HFFc6 (cell line): ENCODE data around the gene CYP27A1. TPM values are rescaled to one million over a fixed set of nuclear protein-coding genes. Genes with fewer than 3 reads are reported as not detected.
"Not testable (repeated sequence)": the region's sequence is repeated elsewhere in the genome, so short reads cannot be mapped to it uniquely, and the experiment has no call there.

Source experiments
- DNase-seq: peaks from one replicate; pipeline ENCODE4 v3.0.0-alpha.2; 2018
- H3K27ac Mint-ChIP-seq: 2 replicates; pipeline ENCODE4 v1.8.0; 2020; ENCODE audit warnings: mild to moderate bottlenecking, mixed read lengths
- H3K27me3 Mint-ChIP-seq: 2 replicates; pipeline ENCODE4 v1.8.0; 2021; ENCODE audit warnings: mild to moderate bottlenecking, moderate library complexity, mixed read lengths; ENCODE audit not compliant: insufficient read depth
- H3K36me3 Mint-ChIP-seq: 2 replicates; pipeline ENCODE4 v1.8.0; 2021; ENCODE audit warnings: low read depth, mixed read lengths
- H3K4me1 Mint-ChIP-seq: 2 replicates; pipeline ENCODE4 v1.8.0; 2020; ENCODE audit warnings: low read depth, mixed read lengths
- H3K4me3 Mint-ChIP-seq: 2 replicates; pipeline ENCODE4 v1.8.0; 2020; ENCODE audit warnings: mild to moderate bottlenecking, moderate library complexity, mixed read lengths
- H3K9me3 Mint-ChIP-seq: 2 replicates; pipeline ENCODE4 v1.8.0; 2020; ENCODE audit warnings: mild to moderate bottlenecking, mixed read lengths
- total RNA-seq, 6 experiments: library from RNA; stranded (reverse); fragmentation: NEBNext Ultra II Directional; extraction: Animal tissue kit (Norgen Biotek cat#: 25700); gene quantifications; 2 replicates in 1 of 6; 3 replicates in 5 of 6; pipeline ENCODE4 v1.2.3, GENCODE V29; 2021
- TF ChIP-seq, protein P1 (sequence below): fragments of 200-600 bp; sonication (generic); IDR thresholded peaks from 2 replicates; pipeline ENCODE4 v1.5.0; 2021; ENCODE audit warnings: antibody characterized with exemption, mild to moderate bottlenecking

CYP27A1 gene
- total RNA-seq, 6 experiments from 2014 or later: 0.18 to 0.26 (median 0.21) TPM; not detected in 2

DNA sequence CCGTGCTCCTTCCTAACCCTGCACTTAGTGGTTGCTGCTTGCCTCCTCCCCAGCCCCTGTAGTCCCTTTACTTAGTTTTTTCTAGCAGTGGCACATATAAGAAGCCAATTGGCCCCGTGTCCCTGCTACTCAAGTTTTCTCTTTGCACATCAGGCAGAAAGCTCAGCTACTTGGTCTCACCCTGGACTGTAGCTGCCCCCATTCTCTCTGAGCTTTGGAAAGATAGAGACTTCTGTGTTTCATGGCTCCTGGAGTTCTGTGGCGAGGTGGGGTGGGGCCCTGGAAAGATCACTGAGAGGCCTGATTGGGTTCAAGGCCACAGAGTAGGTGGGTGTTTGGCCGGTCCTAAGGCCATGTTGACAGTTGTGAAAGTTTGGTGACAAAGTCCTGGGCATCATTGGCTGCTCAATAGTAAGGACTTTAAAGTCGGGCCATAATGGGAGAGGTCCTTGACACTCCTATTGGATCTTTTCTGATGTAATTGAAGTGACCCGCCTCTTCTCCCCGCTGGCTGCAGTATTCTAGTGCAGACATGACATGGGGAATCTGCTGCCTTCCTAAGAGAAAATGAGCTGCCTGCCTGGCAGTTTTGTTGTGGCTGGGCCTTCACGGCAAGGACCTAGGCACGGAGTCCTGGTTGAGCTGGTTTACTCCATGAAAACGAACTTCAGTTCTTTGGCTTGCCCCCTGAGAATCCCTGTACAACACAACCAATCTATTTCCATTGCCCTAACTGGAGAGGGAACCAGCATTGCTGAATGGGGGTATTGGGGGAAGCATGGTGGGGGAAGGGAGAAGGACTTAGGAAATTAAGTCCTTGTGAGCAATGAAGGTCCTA is 26.2 kb upstream of the CYP27A1 start:
- H3K27me3 Mint-ChIP-seq: peaks cover 2% of the 10 kb centered on the region
- no peaks in the 10 kb centered on the region for H3K9me3 Mint-ChIP-seq
- peaks cover 23% of the 10 kb centered on the region for H3K36me3 Mint-ChIP-seq
- H3K4me3 Mint-ChIP-seq: no peak overlapping the region
- DNase-seq: no peak
- no peak overlapping the region for H3K27ac Mint-ChIP-seq
- TF ChIP-seq, protein P1, sequence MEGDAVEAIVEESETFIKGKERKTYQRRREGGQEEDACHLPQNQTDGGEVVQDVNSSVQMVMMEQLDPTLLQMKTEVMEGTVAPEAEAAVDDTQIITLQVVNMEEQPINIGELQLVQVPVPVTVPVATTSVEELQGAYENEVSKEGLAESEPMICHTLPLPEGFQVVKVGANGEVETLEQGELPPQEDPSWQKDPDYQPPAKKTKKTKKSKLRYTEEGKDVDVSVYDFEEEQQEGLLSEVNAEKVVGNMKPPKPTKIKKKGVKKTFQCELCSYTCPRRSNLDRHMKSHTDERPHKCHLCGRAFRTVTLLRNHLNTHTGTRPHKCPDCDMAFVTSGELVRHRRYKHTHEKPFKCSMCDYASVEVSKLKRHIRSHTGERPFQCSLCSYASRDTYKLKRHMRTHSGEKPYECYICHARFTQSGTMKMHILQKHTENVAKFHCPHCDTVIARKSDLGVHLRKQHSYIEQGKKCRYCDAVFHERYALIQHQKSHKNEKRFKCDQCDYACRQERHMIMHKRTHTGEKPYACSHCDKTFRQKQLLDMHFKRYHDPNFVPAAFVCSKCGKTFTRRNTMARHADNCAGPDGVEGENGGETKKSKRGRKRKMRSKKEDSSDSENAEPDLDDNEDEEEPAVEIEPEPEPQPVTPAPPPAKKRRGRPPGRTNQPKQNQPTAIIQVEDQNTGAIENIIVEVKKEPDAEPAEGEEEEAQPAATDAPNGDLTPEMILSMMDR: no peak
- no peaks in the 10 kb centered on the region for H3K4me1 Mint-ChIP-seq

DNA sequence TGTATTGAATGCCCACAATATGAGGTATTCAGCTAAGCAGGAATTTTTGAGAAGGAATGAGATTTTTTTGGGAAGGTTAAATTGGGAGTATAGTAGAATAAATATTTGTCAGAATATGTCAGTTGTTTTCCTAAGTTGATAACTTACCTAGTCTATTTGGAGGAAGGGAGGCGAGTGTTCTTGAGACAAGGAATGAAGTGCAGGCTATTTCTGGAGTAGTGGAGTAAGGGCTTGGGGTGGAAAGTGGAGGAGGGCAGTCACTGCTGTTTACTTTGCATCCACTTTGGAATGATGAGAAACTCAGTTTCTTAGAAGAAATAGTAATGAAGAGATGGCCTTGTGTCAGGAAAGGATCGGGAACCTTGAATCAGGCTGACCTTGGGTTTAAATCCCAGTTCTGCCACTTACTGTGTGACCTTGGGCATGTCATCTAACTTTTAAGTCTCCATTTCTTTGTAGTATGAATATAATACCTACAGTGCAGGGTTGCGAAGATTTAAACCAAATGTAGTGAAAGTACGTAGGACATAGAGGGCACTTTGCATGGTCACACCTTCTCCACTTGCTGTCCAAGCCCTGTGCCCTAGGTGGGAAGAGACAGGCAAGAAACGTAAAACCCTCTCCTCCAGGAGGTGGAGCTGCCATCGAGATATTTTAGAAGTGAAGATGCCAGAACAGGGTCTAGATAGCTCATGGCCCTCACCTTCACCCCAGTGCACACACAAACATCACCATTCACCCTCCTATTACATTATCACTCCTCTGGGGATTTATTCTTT is 25.2 kb upstream of the CYP27A1 start:
- DNase-seq: no peak
- Mint-ChIP-seq H3K4me1 (no peaks in the 10 kb centered on the region), H3K4me3 (no peak overlapping the region), H3K36me3 (peaks cover 23% of the 10 kb centered on the region; the same call in 1 of the 2 replicates), H3K27ac (no peak overlapping the region), H3K27me3 (peaks cover 2% of the 10 kb centered on the region), H3K9me3 (no peaks in the 10 kb centered on the region)
- TF ChIP-seq, protein P1: no peak

DNA sequence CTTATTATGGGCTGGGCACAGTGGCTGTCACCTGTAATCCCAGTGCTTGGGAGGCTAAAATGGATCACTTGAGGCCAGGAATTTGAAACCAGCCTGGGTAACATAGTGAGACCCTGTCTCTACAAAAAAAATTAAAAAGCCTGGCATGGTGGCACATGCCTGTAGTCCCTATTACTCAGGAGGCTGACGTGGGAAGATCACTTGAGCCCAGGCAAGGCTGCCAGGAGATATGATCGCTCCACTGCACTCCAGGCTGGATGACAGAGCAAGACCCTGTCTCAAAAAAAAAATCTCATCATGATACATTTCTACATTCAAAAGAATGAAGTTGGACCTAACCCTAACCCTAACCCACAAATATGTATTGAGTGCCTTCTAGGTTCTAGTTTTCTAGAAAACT is 20.2 kb upstream of the CYP27A1 start:
- no peak for DNase-seq
- no peak overlapping the region for H3K4me3 Mint-ChIP-seq
- TF ChIP-seq, protein P1: no peak
- no peaks in the 10 kb centered on the region; the same call in 1 of the 2 replicates for H3K27me3 Mint-ChIP-seq
- H3K27ac Mint-ChIP-seq: no peak overlapping the region
- H3K4me1 Mint-ChIP-seq: no peaks in the 10 kb centered on the region
- no peaks in the 10 kb centered on the region for H3K36me3 Mint-ChIP-seq
- no peaks in the 10 kb centered on the region for H3K9me3 Mint-ChIP-seq

DNA sequence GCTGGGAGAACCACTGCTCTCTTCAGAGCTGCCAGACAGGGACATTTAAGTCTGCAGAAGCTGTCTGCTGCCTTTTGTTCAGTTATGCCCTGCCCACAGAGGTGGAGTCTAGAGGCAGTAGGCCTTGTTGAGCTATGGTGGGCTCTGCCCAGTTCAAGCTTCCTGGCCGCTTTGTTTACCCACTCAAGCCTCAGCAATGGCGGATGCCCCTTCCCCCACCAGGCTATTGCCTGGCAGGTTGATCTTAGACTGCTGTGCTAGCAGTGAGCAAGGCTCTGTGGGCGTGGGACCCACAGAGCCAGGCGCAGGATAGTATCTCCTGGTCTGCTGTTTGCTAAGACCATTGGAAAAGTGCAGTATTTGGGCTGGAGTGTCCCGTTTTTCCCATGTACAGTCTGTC is 9.2 kb upstream of the CYP27A1 start:
- H3K4me3 Mint-ChIP-seq, H3K4me1 Mint-ChIP-seq, H3K27me3 Mint-ChIP-seq, DNase-seq, H3K27ac Mint-ChIP-seq: not testable (repeated sequence)
- Mint-ChIP-seq H3K36me3 (peaks cover 15% of the 10 kb centered on the region), H3K9me3 (peaks cover 18% of the 10 kb centered on the region)

DNA sequence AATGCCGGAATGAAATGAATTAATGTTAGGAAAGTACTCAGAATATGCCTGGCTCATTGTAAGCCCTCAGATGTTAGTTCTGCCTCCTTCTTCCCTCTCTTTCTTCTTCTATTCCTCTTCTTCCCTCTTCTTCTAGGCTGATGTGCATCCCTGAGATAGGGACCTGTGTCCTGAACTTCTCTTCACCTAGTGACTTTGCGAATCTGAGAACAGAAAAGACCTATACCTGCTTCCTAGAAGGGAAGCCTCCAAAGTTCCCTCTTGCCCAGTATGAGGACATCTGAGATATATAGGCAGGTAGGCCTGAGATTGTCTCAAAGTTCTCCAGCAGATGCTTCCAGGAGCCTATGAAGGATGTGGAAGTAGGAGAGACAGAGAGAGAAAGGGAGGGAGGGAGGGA is 8.1 kb upstream of the CYP27A1 start:
- no peak overlapping the region for H3K27ac Mint-ChIP-seq
- TF ChIP-seq, protein P1: no peak
- DNase-seq: no peak
- H3K36me3 Mint-ChIP-seq: peaks cover 15% of the 10 kb centered on the region
- H3K27me3 Mint-ChIP-seq: no peaks in the 10 kb centered on the region; the same call in 1 of the 2 replicates
- no peak overlapping the region for H3K4me3 Mint-ChIP-seq
- H3K4me1 Mint-ChIP-seq: no peaks in the 10 kb centered on the region
- H3K9me3 Mint-ChIP-seq: peaks cover 21% of the 10 kb centered on the region

DNA sequence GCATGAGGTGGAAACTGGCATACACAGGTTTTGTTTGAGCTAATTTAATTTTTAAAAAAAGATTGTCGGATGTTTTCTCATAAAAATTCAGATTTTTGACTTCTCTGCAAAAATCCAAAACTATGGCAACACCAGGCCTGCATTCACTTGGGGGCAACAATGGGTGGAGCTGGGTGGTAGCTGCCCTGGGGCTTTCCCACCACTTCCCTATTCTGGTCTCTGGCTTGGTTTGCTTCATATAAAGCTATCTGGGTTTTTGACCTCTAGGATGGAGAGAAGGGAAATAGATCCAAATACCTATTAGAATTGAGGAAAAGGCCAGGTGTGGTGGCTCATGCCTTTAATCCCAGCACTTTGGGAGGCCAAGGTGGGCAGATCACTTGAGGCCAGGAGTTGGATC is 5.5 kb upstream of the CYP27A1 start:
- Mint-ChIP-seq H3K36me3 (peaks cover 15% of the 10 kb centered on the region), H3K27ac (no peak overlapping the region), H3K4me1 (peaks cover 4% of the 10 kb centered on the region; the same call in 1 of the 2 replicates), H3K9me3 (peaks cover 21% of the 10 kb centered on the region), H3K27me3 (no peaks in the 10 kb centered on the region; the same call in 1 of the 2 replicates), H3K4me3 (no peak overlapping the region)
- TF ChIP-seq, protein P1: no peak
- DNase-seq: no peak
